Neural cell (in vitro differentiated cells): ENCODE data around the gene NALCN.

Experiments used
- CTCF ChIP-seq: fragments of 450-650 bp; IDR thresholded peaks from 2 replicates; pipeline ENCODE4 v1.5.1; 2014; ENCODE audit warnings: antibody characterized with exemption, mild to moderate bottlenecking, moderate library complexity; ENCODE audit not compliant: poor library complexity, severe bottlenecking
- EZH2 ChIP-seq: fragments of 200-600, 300-800 bp; shearing (Covaris generic), sonication (generic); IDR thresholded peaks from 2 replicates; pipeline ENCODE4 v1.6.1; 2014; ENCODE audit warnings: antibody characterized with exemption, low read length, borderline replicate concordance, mild to moderate bottlenecking; ENCODE audit not compliant: insufficient read depth, poor library complexity, severe bottlenecking
- POLR2AphosphoS5 ChIP-seq: IDR thresholded peaks from 2 replicates; pipeline ENCODE4 v1.6.1; 2012
- REST ChIP-seq: IDR thresholded peaks from 2 replicates; pipeline ENCODE4 v1.6.1; 2012; ENCODE audit warnings: borderline replicate concordance

- TF ChIP-seq CTCF (no peak), REST (no peak), EZH2 (no peak), POLR2AphosphoS5 (no peak)
These were observed 406.2 kb downstream of the NALCN start for GRCh38 chr13:101010100-101010499.
